ENCODE data around the gene RELA. TPM values are rescaled to one million over a fixed set of nuclear protein-coding genes. Genes with fewer than 3 reads are reported as not detected.

RELA gene
- total and polyA plus RNA-seq, 2 of the 4 experiments (the other 2 are of a cell fraction): 8.6 to 53.0 TPM

GRCh38 chr11:65641297-65642013 lies 21.3 kb downstream of the RELA start:
- no peaks in the 10 kb centered on the region for H3K27me3 ChIP-seq (ENCODE audit: control insufficient read depth, insufficient read depth, low read length)
- H2AK5ac ChIP-seq (ENCODE audit: low read depth, low read length): 0 out of 2 replicates have a peak overlapping the region, but pooled peaks have one; percentile 13
- WGBS, 2 experiments (ENCODE audit: extremely low coverage in 2 of 2, insufficient read length in 1 of 2): 91% methylated on average over 8 of the region's 16 CpGs; no CpG with 5 or more reads in 1 of the 2 experiments
- no peak overlapping the region for H3K14ac ChIP-seq (replicated peaks; ENCODE audit: low read depth, low read length)
- no peak overlapping the region; the same call in 1 of the 2 replicates for H4K5ac ChIP-seq (ENCODE audit: low read depth, low read length)
- H3K23ac ChIP-seq (ENCODE audit: low read depth, low read length): no peak overlapping the region
- H3K36me3 ChIP-seq (ENCODE audit: control insufficient read depth, insufficient read depth, low read length): peaks cover 17% of the 10 kb centered on the region
- no peak overlapping the region for H2BK5ac ChIP-seq (ENCODE audit: low read depth, low read length, poor library complexity, severe bottlenecking)
- H2AFZ ChIP-seq (replicated peaks; ENCODE audit: low read length, poor library complexity): peak overlapping the region; percentile 72
- ATAC-seq (ENCODE audit: low read depth) (no peak), DNase-seq (no peak)
- H3K56ac ChIP-seq (ENCODE audit: extremely low read depth, insufficient read depth, low read length): no peak overlapping the region
- H3K79me1 ChIP-seq (ENCODE audit: low read depth in 1 of 2, low read length in 2 of 2): peaks cover 11 to 62% of the 10 kb centered on the region in 2 experiments
- H4K8ac ChIP-seq (ENCODE audit: low read depth in 2 of 2, low read length in 2 of 2): no peak overlapping the region
- dilution Hi-C loops (cut with HindIII; ENCODE audit: low sequenced_read_pairs, unreplicated experiment) (no loop called here), in situ Hi-C loops (cut with MboI; ENCODE audit: low sequenced_read_pairs) (no loop called here), intact Hi-C loops (cut with micrococcal nuclease) (no loop called here)
- peaks cover 26% of the 10 kb centered on the region; the same call in 1 of the 2 replicates for H4K20me1 ChIP-seq (ENCODE audit: insufficient read depth, low read length)
- no TSS peak for BruUV-seq (replicated peaks)
- peaks cover 14% of the 10 kb centered on the region for H3K4me1 ChIP-seq (ENCODE audit: control insufficient read depth, insufficient read depth, low read length)
- no peak for TF ChIP-seq RCOR1 (IDR thresholded peaks at IDR 0.05; ENCODE audit: insufficient replicate concordance, low read length)
- TF ChIP-seq FOS (IDR thresholded peaks at IDR 0.05; ENCODE audit: low read depth, low read length): no peak
- TF ChIP-seq MAZ (IDR thresholded peaks at IDR 0.05; ENCODE audit: borderline replicate concordance, low read depth, low read length): no peak
- no peak for TF ChIP-seq CHD1 (IDR thresholded peaks at IDR 0.05; ENCODE audit: low read depth, low read length)
- TF ChIP-seq RFX5 (IDR thresholded peaks at IDR 0.05; ENCODE audit: low read depth, low read length): no peak
- TF ChIP-seq SMC3 (IDR thresholded peaks at IDR 0.05; ENCODE audit: low read depth, low read length): no peak
- no peak for TF ChIP-seq USF2 (IDR thresholded peaks at IDR 0.05; ENCODE audit: low read depth, low read length)
- TF ChIP-seq POLR2A (IDR thresholded peaks at IDR 0.05; ENCODE audit: low read depth, low read length): no peak
- no peak for TF ChIP-seq CEBPB (IDR thresholded peaks at IDR 0.05; ENCODE audit: low read depth, low read length)
- no peak for TF ChIP-seq NFE2L2 (IDR thresholded peaks at IDR 0.05; ENCODE audit: low read depth, low read length)
- no peak for TF ChIP-seq MXI1 (IDR thresholded peaks at IDR 0.05; ENCODE audit: borderline replicate concordance, low read depth, low read length)
- TF ChIP-seq MAFK (IDR thresholded peaks at IDR 0.05; ENCODE audit: low read depth, low read length): no peak
- TF ChIP-seq, protein P1, sequence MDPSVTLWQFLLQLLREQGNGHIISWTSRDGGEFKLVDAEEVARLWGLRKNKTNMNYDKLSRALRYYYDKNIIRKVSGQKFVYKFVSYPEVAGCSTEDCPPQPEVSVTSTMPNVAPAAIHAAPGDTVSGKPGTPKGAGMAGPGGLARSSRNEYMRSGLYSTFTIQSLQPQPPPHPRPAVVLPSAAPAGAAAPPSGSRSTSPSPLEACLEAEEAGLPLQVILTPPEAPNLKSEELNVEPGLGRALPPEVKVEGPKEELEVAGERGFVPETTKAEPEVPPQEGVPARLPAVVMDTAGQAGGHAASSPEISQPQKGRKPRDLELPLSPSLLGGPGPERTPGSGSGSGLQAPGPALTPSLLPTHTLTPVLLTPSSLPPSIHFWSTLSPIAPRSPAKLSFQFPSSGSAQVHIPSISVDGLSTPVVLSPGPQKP (IDR thresholded peaks at IDR 0.05; ENCODE audit: borderline replicate concordance, low read depth, low read length): no peak
- TF ChIP-seq BHLHE40 (IDR thresholded peaks at IDR 0.05; ENCODE audit: low read depth, low read length): no peak
- no peak for TF ChIP-seq RAD21 (IDR thresholded peaks at IDR 0.05; ENCODE audit: low read length)
- POLR2A ChIA-PET (ENCODE audit: unreplicated experiment): no interaction called here
- CTCF ChIA-PET: no interaction called here
- no peak overlapping the region for H3K4me3 ChIP-seq (ENCODE audit: insufficient read depth, low read depth, low read length)
- H3K9ac ChIP-seq (ENCODE audit: low read depth, low read length): no peak overlapping the region
- no peak overlapping the region for H3K4ac ChIP-seq (ENCODE audit: low read depth, low read length)
- no peak overlapping the region for H2BK120ac ChIP-seq (ENCODE audit: low read depth, low read length)
- peak overlapping the region; percentile 63 for H2AK9ac ChIP-seq (replicated peaks; ENCODE audit: low read depth, low read length, poor library complexity)
- peaks cover 19% of the 10 kb centered on the region for H3K9me1 ChIP-seq (ENCODE audit: insufficient read depth, low read length)
- H2BK15ac ChIP-seq (ENCODE audit: low read depth, low read length): no peak overlapping the region
- no peak overlapping the region for H2BK20ac ChIP-seq (ENCODE audit: low read depth, low read length)
- H3K18ac ChIP-seq (ENCODE audit: low read depth, low read length): no peak overlapping the region
- no peaks in the 10 kb centered on the region for H3K9me3 ChIP-seq (ENCODE audit: control insufficient read depth, insufficient read depth, low read length)
- no peak overlapping the region for H3K4me2 ChIP-seq (ENCODE audit: low read depth, low read length)
- no peak overlapping the region for H4K91ac ChIP-seq (ENCODE audit: insufficient read depth, low read depth, low read length)
- no peak overlapping the region for H3K27ac ChIP-seq (ENCODE audit: insufficient read depth, low read length)
